Psoas muscle (tissue), 8 donors: Measurements from ENCODE around the gene AP5B1. TPM values are rescaled to one million over a fixed set of nuclear protein-coding genes. Genes with fewer than 3 reads are reported as not detected.

Source experiments
- ATAC-seq, 4 donors: fragments of 200-7000 bp; cut with Tn5 transposase; one replicate each; pipeline ENCODE4 v1.9.1; 2020; ENCODE audit warnings: moderate library complexity in 3 of 4, mild to moderate bottlenecking in 2 of 4
- DNase-seq, 2 donors: peaks; one replicate each; pipeline ENCODE4 v3.0.0-alpha.2; 2020
- H3K27ac ChIP-seq: fragments of 200-600 bp; one replicate; pipeline ENCODE4 v1.8.0; 2022
- H3K27me3 ChIP-seq, 3 donors: fragments of 200-600 bp in 1 of 3; one replicate each; pipeline versions ENCODE4 v1.6.1 to v1.8.0; 2013 to 2022; ENCODE audit warnings: low read length in 2 of 3, mild to moderate bottlenecking in 2 of 3, moderate library complexity in 1 of 3; ENCODE audit not compliant: insufficient read depth in 3 of 3
- H3K36me3 ChIP-seq, 2 donors: fragments of 200-600 bp in 1 of 2; one replicate each; pipeline versions ENCODE4 v1.6.1 to v1.8.0; 2013 to 2022; ENCODE audit warnings: low read depth in 1 of 2, mild to moderate bottlenecking in 1 of 2, moderate library complexity in 1 of 2; ENCODE audit not compliant: insufficient read depth in 1 of 2
- H3K4me1 ChIP-seq: fragments of 200-600 bp; one replicate; pipeline ENCODE4 v1.8.0; 2022
- H3K4me3 ChIP-seq: fragments of 200-600 bp; one replicate; pipeline ENCODE4 v1.8.0; 2022; ENCODE audit warnings: mild to moderate bottlenecking
- H3K9me3 ChIP-seq: fragments of 200-600 bp; one replicate; pipeline ENCODE4 v1.8.0; 2022
- CTCF ChIP-seq: fragments of 200-600 bp; IDR thresholded peaks from one replicate; pipeline ENCODE4 v1.8.0; 2022; ENCODE audit warnings: antibody characterized with exemption
- WGBS, 3 donors: extraction: QIAGEN DNeasy Blood & Tissue Kit; methylation state at CpG; one replicate each; pipeline versions ENCODE4 v1.1.6 to v1.1.7; 2013; 5-methylcytosine and 5-hydroxymethylcytosine counted together
- intact Hi-C, 2 donors: fragments of 100-400 bp; cut with DNase I; formaldehyde crosslinking; loops; one replicate each; pipeline versions ENCODE4 v1.11.0 to v1.14.2; 2022
- polyA plus RNA-seq, 3 donors: library from polyadenylated mRNA; stranded (reverse); fragments of 200-250 nt; gene quantifications; one replicate each; pipeline ENCODE4 v1.2.3, GENCODE V29; 2013
- total RNA-seq, 4 donors: library from RNA; stranded (reverse); fragmentation: NEBNext Ultra II Directional in 2 of 4; extraction: Animal tissue kit (Norgen Biotek cat#: 25700) in 2 of 4; gene quantifications; one replicate each; pipeline versions ENCODE4 v1.2.1 to v1.2.4, GENCODE V29; 2021 to 2023
- donor health status: healthy with polysubstance abuse.
- donor health status: DM: no; HTN: no; CAD: no; lungs with moderate emphysema.
- donor health status: Bipolar disorder and iron deficiency.
- donor health status: healthy.
- donor health status: DM: yes; HTN: yes; CAD: no.
- donor health status: DM: no; HTN: no; CAD: no.
- donor health status: DM: no; HTN: no; CAD: no.
- donor health status: DM: yes; HTN: yes; CAD: no.

The AP5B1 gene
- total and polyA plus RNA-seq, 7 donors = 6.1 to 20.5 (median 9.2) TPM

DNA sequence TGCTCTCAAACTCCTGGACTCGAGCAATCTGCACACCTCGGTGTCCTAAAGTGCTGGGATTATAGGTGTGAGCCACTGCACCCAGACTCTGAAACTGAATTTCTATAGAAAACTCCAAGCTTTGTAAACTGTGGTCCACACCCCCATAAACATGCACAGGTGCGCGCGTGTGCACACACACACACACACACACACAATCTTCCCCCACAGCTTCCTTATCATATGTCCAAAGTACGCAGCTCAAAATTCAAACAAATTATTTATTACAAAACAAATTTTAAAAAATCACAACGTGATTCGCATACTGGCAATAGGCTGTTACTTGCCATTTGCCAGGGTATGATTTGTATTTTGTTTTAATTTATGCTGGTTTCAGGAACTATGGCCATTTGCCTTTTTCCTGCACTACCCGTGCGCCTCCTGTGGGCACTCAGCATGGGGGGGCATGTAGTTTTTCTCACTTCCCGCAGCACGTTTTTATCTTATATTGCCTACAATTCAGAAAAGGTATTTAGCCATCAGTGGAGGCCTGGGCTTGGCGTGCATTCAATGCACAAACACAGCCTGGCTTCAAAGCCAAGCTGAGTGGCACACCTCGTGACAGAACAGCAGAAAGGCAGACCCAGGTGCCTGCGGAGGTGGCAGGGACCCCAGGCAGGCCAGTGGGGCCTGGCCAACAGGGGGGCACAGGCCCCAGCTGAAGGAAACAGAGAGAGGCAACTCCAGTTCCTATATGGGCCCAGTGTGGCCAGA, 42.2 kb upstream of the AP5B1 start:
- intact Hi-C loops = no loop called here
- WGBS, 3 donors = 84 to 87% (median 85%) methylated on average over 15 of the region's 15 CpGs
- no peaks in the 10 kb centered on the region for H3K36me3 ChIP-seq

GRCh38 chr11:65821107-65821506, 40.3 kb upstream of the AP5B1 start:
- intact Hi-C loops = no loop called here
- no peaks in the 10 kb centered on the region for H3K36me3 ChIP-seq
- no peak overlapping the region for H3K27ac ChIP-seq
- no peaks in the 10 kb centered on the region for H3K9me3 ChIP-seq
- WGBS, 3 donors = 45 to 49% (median 46%) methylated on average over 8 of the region's 8 CpGs
- H3K4me1 ChIP-seq = no peaks in the 10 kb centered on the region
- no peak overlapping the region for H3K4me3 ChIP-seq
- DNase-seq (no peak), ATAC-seq (no peak)
- no peaks in the 10 kb centered on the region for H3K27me3 ChIP-seq
- no peak for TF ChIP-seq CTCF

More for the DNA sequence above, 42.2 kb upstream of the AP5B1 start:
- Histone ChIP-seq H3K4me3 (no peak overlapping the region), H3K27me3 (no peaks in the 10 kb centered on the region), H3K27ac (no peak overlapping the region), H3K4me1 (no peaks in the 10 kb centered on the region), H3K9me3 (no peaks in the 10 kb centered on the region)
- ATAC-seq = no peak
- TF ChIP-seq CTCF = no peak
- no peak for DNase-seq

- ATAC-seq (peak; percentile 96 to 99 (median 98)), DNase-seq (peak; percentile 95 to 98)
- Histone ChIP-seq H3K27ac (peak overlapping the region; percentile 54), H3K36me3 (no peaks in the 10 kb centered on the region), H3K27me3 (no peaks in the 10 kb centered on the region), H3K9me3 (no peaks in the 10 kb centered on the region), H3K4me1 (no peaks in the 10 kb centered on the region), H3K4me3 (peak overlapping the region; percentile 70)
- intact Hi-C loops = loop anchor here (1.0 to 5.0 kb wide), 6 partner anchors 36 to 191 kb away; partner anchors contain the start of gene AP5B1 (in 2 of the 2)
- 6% methylated on average over 63 to 74 of the region's 74 CpGs for WGBS, 3 donors
- TF ChIP-seq CTCF = peak; percentile 100
These were observed 37.3 kb upstream of the AP5B1 start for GRCh38 chr11:65817835-65818680.

DNA sequence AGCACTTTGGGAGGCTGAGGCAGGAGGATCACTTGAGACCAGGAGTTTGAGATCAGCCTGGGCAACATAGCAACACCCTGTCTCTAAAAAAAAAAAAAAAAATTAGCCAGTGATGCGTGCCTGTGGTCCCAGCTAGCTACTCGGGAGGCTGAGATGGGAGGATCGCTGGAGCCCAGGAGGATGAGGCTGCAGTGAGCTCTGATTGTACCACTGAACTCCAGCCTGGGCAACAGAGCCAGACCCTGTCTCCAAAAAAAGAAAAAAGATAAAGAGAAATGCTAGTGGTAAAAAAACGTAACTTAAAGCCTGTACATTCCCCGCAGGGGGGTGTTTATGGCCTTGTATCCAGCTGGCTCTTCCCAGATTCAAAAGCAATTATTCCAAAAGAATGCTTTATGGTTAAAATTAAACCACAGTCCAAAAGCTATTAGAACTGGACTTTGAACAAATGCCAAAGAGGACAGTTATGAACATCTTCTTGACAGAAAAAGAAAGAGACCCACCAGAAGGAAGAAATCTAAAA, 36.6 kb upstream of the AP5B1 start:
- DNase-seq (no peak), ATAC-seq (no peak)
- no peaks in the 10 kb centered on the region for H3K36me3 ChIP-seq
- WGBS, 3 donors = 70 to 71% (median 71%) methylated on average over 5 of the region's 5 CpGs
- no peaks in the 10 kb centered on the region for H3K4me1 ChIP-seq
- H3K4me3 ChIP-seq = peak overlapping the region; percentile 70
- H3K9me3 ChIP-seq = no peaks in the 10 kb centered on the region
- H3K27ac ChIP-seq = peak overlapping the region; percentile 54
- intact Hi-C loops = loop anchor here (1.0 to 5.0 kb wide), 4 partner anchors 35 to 190 kb away; partner anchors contain the start of gene AP5B1 (in 2 of the 2)
- TF ChIP-seq CTCF = no peak
- peaks cover 0 to under 1% (median 0%) of the 10 kb centered on the region in 3 donors for H3K27me3 ChIP-seq
